ENCODE results near the gene ABHD16A. TPM values are rescaled to one million over a fixed set of nuclear protein-coding genes. Genes with fewer than 3 reads are reported as not detected.

The ABHD16A gene
- total RNA-seq, 1 donor: 29.9 TPM

DNA sequence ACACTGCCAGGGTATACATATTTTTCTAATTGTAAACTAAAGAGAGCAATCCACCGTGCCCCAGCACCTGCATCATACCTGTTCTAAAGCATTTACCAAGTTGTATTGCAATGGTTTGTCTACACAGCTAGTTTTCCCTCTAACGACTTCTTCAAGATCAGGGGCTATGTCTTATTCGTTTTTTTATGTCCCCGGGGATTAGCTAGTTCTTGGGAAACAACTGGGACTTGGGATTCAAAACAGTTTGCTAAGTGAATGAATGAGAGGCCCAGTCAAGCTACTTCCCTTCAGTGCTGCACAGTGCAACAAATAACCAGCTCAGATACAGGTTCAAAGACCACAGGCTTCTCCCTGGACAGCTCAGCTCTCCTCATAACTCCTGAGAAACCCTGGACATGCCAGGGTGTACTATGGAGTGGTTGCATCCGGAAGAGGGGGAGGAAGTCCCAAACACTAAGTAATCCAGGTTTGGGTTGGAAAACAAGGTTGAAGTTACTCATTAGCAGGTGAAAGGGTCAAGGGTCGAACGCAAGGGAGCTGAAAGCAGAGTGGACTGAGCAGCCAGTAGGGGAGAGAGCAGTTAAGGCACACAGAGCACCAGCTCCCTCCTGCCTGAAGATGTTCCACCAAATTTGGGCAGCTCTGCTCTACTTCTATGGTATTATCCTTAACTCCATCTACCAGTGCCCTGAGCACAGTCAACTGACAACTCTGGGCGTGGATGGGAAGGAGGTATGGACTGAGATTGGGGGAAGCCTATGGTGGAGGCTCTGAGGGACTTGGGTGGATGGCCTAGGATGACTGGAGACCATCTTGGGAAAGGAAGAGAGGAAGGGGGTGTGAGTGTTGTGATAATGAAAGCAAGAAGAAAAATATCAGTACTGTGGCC, 47.5 kb downstream of the ABHD16A start, which contains the start of gene APOM:
Gene APOM (plus strand): TSS at position 546 of the 889 bp plus-strand sequence. CDS start 73 bp downstream, at position 619.

Small RNA genes lying within 50 kb of the gene (small RNA-seq; reads per million reads assigned to genes)
- gene LY6G6D (not detected), gene MIR4646 (not detected), gene RF00019 (not detected)

Other genes with a start within 250 kb of the ABHD16A start
- gene MICB, start 205.2 kb downstream of the ABHD16A start, total RNA-seq: 6.5 and 8.6 TPM in 2 replicates
- gene MCCD1, start 174.4 kb downstream of the ABHD16A start, total RNA-seq: not detected in 2 replicates
- 262 and 345 TPM in 2 replicates for gene DDX39B, start 161.3 kb downstream of the ABHD16A start, total RNA-seq
- gene ATP6V1G2, start 156.7 kb downstream of the ABHD16A start, total RNA-seq: 3.4 and 3.5 TPM in 2 replicates
- gene NFKBIL1, start 155.7 kb downstream of the ABHD16A start, total RNA-seq: 22.9 and 26.5 TPM in 2 replicates
- gene LTA, start 131.0 kb downstream of the ABHD16A start, total RNA-seq: not detected in 2 replicates
- not detected in 2 replicates for gene TNF, start 127.8 kb downstream of the ABHD16A start, total RNA-seq
- gene LTB, start 120.9 kb downstream of the ABHD16A start, total RNA-seq: not detected in 2 replicates
- gene LST1, start 117.0 kb downstream of the ABHD16A start, total RNA-seq: not detected in 2 replicates
- not detected in 2 replicates for gene NCR3, start 110.3 kb downstream of the ABHD16A start, total RNA-seq
- not detected in 2 replicates for gene AIF1, start 88.1 kb downstream of the ABHD16A start, total RNA-seq
- gene PRRC2A, start 82.6 kb downstream of the ABHD16A start, total RNA-seq: 49.4 and 57.4 TPM in 2 replicates
- gene BAG6, start 50.7 kb downstream of the ABHD16A start, total RNA-seq: 127 and 138 TPM in 2 replicates
- gene APOM, start 47.4 kb downstream of the ABHD16A start, total RNA-seq: 2.0 and 2.2 TPM in 2 replicates
- gene C6orf47, start 42.5 kb downstream of the ABHD16A start, total RNA-seq: 15.2 and 19.5 TPM in 2 replicates
- gene GPANK1, start 38.3 kb downstream of the ABHD16A start, total RNA-seq: 17.0 and 17.1 TPM in 2 replicates
- 118 and 149 TPM in 2 replicates for gene CSNK2B, start 37.2 kb downstream of the ABHD16A start, total RNA-seq
- 4.2 and 4.8 TPM in 2 replicates for gene LY6G5B, start 33.3 kb downstream of the ABHD16A start, total RNA-seq
- gene LY6G5C, start 22.3 kb downstream of the ABHD16A start, total RNA-seq: 0.26 and 0.65 TPM in 2 replicates
- not detected in 2 replicates for gene LY6G6F, start 3.5 kb upstream of the ABHD16A start, total RNA-seq
- gene LY6G6D, start 12.0 kb upstream of the ABHD16A start, total RNA-seq: not detected in 2 replicates
- not detected in 2 replicates for gene LY6G6C, start 18.4 kb upstream of the ABHD16A start, total RNA-seq
- not detected in 2 replicates for gene MPIG6B, start 20.0 kb upstream of the ABHD16A start, total RNA-seq
- 76.2 and 84.3 TPM in 2 replicates for gene DDAH2, start 26.0 kb upstream of the ABHD16A start, total RNA-seq
- gene CLIC1, start 33.2 kb upstream of the ABHD16A start, total RNA-seq: 597 and 600 TPM in 2 replicates
- 10.7 and 12.3 TPM in 2 replicates for gene MSH5, start 36.7 kb upstream of the ABHD16A start, total RNA-seq
- 0.54 and 1.4 TPM in 2 replicates for gene SAPCD1, start 59.3 kb upstream of the ABHD16A start, total RNA-seq
- 1.0 and 1.9 TPM in 2 replicates for gene VWA7, start 74.0 kb upstream of the ABHD16A start, total RNA-seq
- gene VARS1, start 92.4 kb upstream of the ABHD16A start, total RNA-seq: 38.3 and 45.2 TPM in 2 replicates
- 28.3 and 32.4 TPM in 2 replicates for gene LSM2, start 103.6 kb upstream of the ABHD16A start, total RNA-seq
- gene HSPA1L, start 112.0 kb upstream of the ABHD16A start, total RNA-seq: 1.0 and 1.4 TPM in 2 replicates
- gene HSPA1A, start 112.2 kb upstream of the ABHD16A start, total RNA-seq: 91.1 and 137 TPM in 2 replicates
- gene HSPA1B, start 124.4 kb upstream of the ABHD16A start, total RNA-seq: 123 and 152 TPM in 2 replicates
- gene NEU1, start 159.5 kb upstream of the ABHD16A start, total RNA-seq: 48.6 and 57.6 TPM in 2 replicates
- 0.22 TPM in 1 of 2 replicates, not detected in the other for gene SLC44A4, start 175.7 kb upstream of the ABHD16A start, total RNA-seq
- gene EHMT2, start 194.4 kb upstream of the ABHD16A start, total RNA-seq: 41.4 and 51.4 TPM in 2 replicates
- gene ZBTB12, start 198.8 kb upstream of the ABHD16A start, total RNA-seq: 1.3 and 1.9 TPM in 2 replicates
- 19.1 and 22.0 TPM in 2 replicates for gene C2, start 224.4 kb upstream of the ABHD16A start, total RNA-seq
- 26.9 and 34.6 TPM in 2 replicates for gene CFB, start 242.8 kb upstream of the ABHD16A start, total RNA-seq

All from articular chondrocyte of knee joint (primary cell).